SJSA1 (cell line): ENCODE measurements around the gene UBTF. TPM values are rescaled to one million over a fixed set of nuclear protein-coding genes. Genes with fewer than 3 reads are reported as not detected.
A peak's percentile ranks its signal among the peaks of the same experiment; 100 is the strongest.

Source experiments
- DNase-seq, 2 experiments: peaks; one replicate each; pipeline ENCODE4 v3.0.0-alpha.2; 2015 to 2020; ENCODE audit warnings: low spot score in 2 of 2, low read depth in 1 of 2
- H3K27ac ChIP-seq: fragments of 250-450 bp; sonication (Bioruptor Pico); 2 replicates; pipeline ENCODE4 v1.5.1; 2020; ENCODE audit warnings: mild to moderate bottlenecking, moderate library complexity
- H3K27me3 ChIP-seq: fragments of 250-450 bp; sonication (Bioruptor Pico); replicated peaks from 2 replicates; pipeline ENCODE4 v1.5.1; 2020; ENCODE audit warnings: mild to moderate bottlenecking, moderate library complexity
- H3K36me3 ChIP-seq: fragments of 250-450 bp; sonication (Bioruptor Pico); 2 replicates; pipeline ENCODE4 v1.5.1; 2020; ENCODE audit warnings: mild to moderate bottlenecking
- H3K4me1 ChIP-seq: fragments of 250-450 bp; sonication (Bioruptor Pico); replicated peaks from 2 replicates; pipeline ENCODE4 v1.6.1; 2021; ENCODE audit warnings: mild to moderate bottlenecking
- H3K4me3 ChIP-seq: fragments of 250-450 bp; sonication (Bioruptor Pico); 2 replicates; pipeline ENCODE4 v1.5.1; 2020; ENCODE audit warnings: mild to moderate bottlenecking
- H3K9me3 ChIP-seq: fragments of 250-450 bp; sonication (Bioruptor Pico); replicated peaks from 2 replicates; pipeline ENCODE4 v1.5.1; 2020; ENCODE audit warnings: mild to moderate bottlenecking
- total RNA-seq: library from RNA; depleted of rRNA; stranded (reverse); fragments of >200 nt; shearing (Covaris generic); gene quantifications from 2 replicates; pipeline ENCODE4 v1.2.3, GENCODE V29; 2014

UBTF gene
- total RNA-seq, 1 experiment from 2014 or later, result 80.0 TPM

- Histone ChIP-seq H3K9me3 (no peaks in the 10 kb centered on the region), H3K27ac (no peak overlapping the region), H3K4me3 (no peak overlapping the region), H3K27me3 (peaks cover 13% of the 10 kb centered on the region), H3K4me1 (no peaks in the 10 kb centered on the region), H3K36me3 (no peaks in the 10 kb centered on the region)
- no peak for DNase-seq
Measured at GRCh38 chr17:44230140-44230539, 10.7 kb upstream of the UBTF start.

DNA sequence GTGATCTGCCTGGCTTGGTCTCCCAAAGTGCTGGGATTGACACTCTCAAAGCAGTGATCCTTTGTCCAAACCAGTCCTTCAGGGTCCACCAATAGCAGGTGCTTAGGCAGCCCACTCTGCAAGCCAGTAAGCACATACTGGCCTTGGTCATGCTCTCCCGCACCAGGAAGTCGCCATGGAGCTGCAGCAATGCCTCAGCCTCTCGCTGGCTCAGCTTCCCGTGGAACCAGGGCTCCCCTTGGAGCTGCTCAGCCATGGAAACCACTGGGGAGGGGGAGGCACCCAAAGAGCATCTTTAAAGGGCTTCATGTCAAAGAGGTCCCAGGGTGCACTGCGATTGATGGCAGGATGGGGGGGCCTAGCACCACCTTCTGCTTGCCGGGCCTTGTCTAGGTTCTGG lies 9.6 kb upstream of the UBTF start:
- no peak overlapping the region for H3K4me3 ChIP-seq
- no peaks in the 10 kb centered on the region for H3K36me3 ChIP-seq
- no peak for DNase-seq
- H3K4me1 ChIP-seq, result no peaks in the 10 kb centered on the region
- peaks cover 13% of the 10 kb centered on the region for H3K27me3 ChIP-seq
- H3K27ac ChIP-seq, result no peak overlapping the region
- no peaks in the 10 kb centered on the region for H3K9me3 ChIP-seq

GRCh38 chr17:44223541-44224071 lies 4.1 kb upstream of the UBTF start:
- Histone ChIP-seq H3K27me3 (no peaks in the 10 kb centered on the region), H3K9me3 (peaks cover 5% of the 10 kb centered on the region), H3K4me1 (peaks cover 15% of the 10 kb centered on the region), H3K4me3 (no peak overlapping the region), H3K36me3 (peaks cover 11% of the 10 kb centered on the region), H3K27ac (no peak overlapping the region)
- DNase-seq, result no peak

GRCh38 chr17:44222112-44222869 lies 2.8 kb upstream of the UBTF start:
- Histone ChIP-seq H3K4me3 (peak overlapping the region; percentile 100), H3K27ac (peak overlapping the region; percentile 11; the same call in 1 of the 2 replicates), H3K9me3 (peaks cover 5% of the 10 kb centered on the region), H3K27me3 (no peaks in the 10 kb centered on the region), H3K36me3 (peaks cover 20% of the 10 kb centered on the region), H3K4me1 (peaks cover 24% of the 10 kb centered on the region)
- peak; percentile 85 for DNase-seq

DNA sequence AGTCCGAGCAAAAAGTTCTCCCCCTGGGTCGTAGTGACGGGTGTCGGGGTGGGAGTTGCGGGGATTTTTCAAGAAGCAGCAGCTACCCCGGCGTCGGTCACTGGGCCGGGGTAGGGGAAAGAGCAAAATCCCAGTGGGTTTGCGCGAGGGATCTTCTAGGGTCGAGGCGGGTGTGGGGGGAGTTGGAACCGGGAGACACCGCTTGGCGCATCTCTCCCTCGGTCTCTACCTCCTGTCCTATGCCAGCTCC lies 2.3 kb upstream of the UBTF start:
- Histone ChIP-seq H3K27me3 (no peaks in the 10 kb centered on the region), H3K27ac (0 out of 2 replicates have a peak overlapping the region, but pooled peaks have one; percentile 11), H3K9me3 (peaks cover 5% of the 10 kb centered on the region), H3K4me1 (peaks cover 24% of the 10 kb centered on the region), H3K4me3 (peak overlapping the region; percentile 100), H3K36me3 (peaks cover 25% of the 10 kb centered on the region)
- no peak for DNase-seq

DNA sequence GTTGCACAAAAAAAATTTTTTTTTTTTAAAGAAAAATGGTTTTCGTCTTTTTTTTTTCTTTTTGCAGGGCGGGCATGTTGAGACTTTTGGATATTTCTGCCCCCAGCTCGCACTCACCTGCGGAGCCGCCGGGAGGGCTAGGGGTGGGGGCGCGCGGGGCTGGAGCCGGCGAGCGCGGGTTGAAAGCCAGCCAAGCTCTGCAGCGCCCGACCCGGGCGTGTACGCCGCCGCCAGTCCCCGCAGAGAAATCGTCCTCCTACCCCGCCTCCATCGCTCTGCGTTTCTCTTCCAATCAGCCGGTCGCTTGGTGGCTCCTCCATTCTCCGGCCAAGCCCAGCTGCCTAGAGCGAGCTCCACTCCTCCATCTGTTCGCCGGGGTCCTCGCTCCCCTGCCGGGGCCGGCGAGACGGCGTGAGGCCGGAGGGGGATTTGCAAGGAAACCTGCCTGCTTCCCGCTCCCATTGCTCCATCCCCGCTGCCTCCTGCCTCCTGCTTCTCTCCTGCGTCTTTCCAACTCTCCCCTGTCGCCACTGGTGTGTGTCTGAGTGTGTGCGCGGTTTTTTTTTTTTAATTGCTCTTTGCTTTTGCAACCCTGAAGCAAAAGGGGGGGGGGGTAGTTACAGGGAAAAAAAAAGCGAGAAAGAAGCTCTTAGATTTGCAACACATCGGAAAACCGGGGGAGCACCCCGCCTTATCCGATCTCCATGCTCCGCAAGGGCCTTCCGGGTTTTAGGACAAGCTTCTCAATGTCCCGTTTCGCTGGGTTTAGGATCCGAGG lies 1.8 kb upstream of the UBTF start:
- Histone ChIP-seq H3K27ac (0 out of 2 replicates have a peak overlapping the region, but pooled peaks have one; percentile 11), H3K36me3 (peaks cover 30% of the 10 kb centered on the region), H3K9me3 (peaks cover 5% of the 10 kb centered on the region), H3K4me1 (peaks cover 24% of the 10 kb centered on the region), H3K4me3 (peak overlapping the region; percentile 100), H3K27me3 (no peaks in the 10 kb centered on the region)
- peak; percentile 78 to 82 for DNase-seq

GRCh38 chr17:44220213-44221083 lies 973 bp upstream of the UBTF start:
- Histone ChIP-seq H3K4me1 (peaks cover 24% of the 10 kb centered on the region), H3K9me3 (peaks cover 5% of the 10 kb centered on the region), H3K36me3 (peaks cover 39% of the 10 kb centered on the region), H3K4me3 (peak overlapping the region; percentile 100), H3K27me3 (no peaks in the 10 kb centered on the region), H3K27ac (peak overlapping the region; percentile 67)
- DNase-seq, result peak in 1 of 2 experiments; percentile 76

DNA sequence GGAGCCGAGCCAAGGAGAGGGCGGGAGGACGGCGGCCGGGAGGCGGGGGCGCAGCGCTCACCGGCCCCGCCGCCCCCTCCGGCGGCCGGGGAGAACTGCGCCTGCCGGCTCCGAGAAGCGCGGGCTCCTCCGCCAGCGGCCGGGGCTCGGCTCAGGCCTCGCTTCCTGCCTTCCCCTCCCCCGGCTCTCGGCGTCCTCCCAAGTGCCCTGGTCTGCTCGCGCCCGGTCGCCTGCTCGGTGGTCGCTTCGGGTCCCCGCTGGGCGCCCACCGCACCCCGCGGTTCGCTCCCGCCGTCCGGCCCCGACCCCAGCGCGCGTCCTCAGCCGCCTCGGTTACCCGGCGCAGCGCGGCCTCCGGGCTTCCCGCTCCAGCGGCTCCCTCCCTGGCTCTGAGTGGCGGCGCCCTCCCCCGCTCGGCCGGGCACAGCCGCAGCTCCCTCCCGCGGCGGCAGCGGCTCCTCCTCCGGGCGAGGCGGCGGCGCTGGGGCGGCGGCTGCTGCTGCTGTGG lies 313 bp downstream of the UBTF start:
- Histone ChIP-seq H3K27me3 (no peaks in the 10 kb centered on the region), H3K36me3 (peaks cover 52% of the 10 kb centered on the region), H3K4me1 (peaks cover 24% of the 10 kb centered on the region), H3K9me3 (peaks cover 5% of the 10 kb centered on the region), H3K4me3 (peak overlapping the region; percentile 100), H3K27ac (peak overlapping the region; percentile 95)
- DNase-seq, result peak; percentile 78 to 81

- peak overlapping the region; percentile 95 for H3K27ac ChIP-seq
- peaks cover 24% of the 10 kb centered on the region for H3K4me1 ChIP-seq
Measured at GRCh38 chr17:44218344-44219107, 949 bp downstream of the UBTF start.

GRCh38 chr17:44217738-44218343 lies 1.6 kb downstream of the UBTF start:
- Histone ChIP-seq H3K9me3 (peaks cover 5% of the 10 kb centered on the region), H3K4me3 (peak overlapping the region; percentile 100), H3K27ac (peak overlapping the region; percentile 32), H3K4me1 (peaks cover 22% of the 10 kb centered on the region), H3K27me3 (no peaks in the 10 kb centered on the region), H3K36me3 (peaks cover 65% of the 10 kb centered on the region)
- DNase-seq, result no peak

More at GRCh38 chr17:44218344-44219107, 949 bp downstream of the UBTF start:
- no peaks in the 10 kb centered on the region for H3K27me3 ChIP-seq
- peak; percentile 92 to 99 for DNase-seq
- peaks cover 5% of the 10 kb centered on the region for H3K9me3 ChIP-seq
- peaks cover 58% of the 10 kb centered on the region for H3K36me3 ChIP-seq
- peak overlapping the region; percentile 100 for H3K4me3 ChIP-seq

DNA sequence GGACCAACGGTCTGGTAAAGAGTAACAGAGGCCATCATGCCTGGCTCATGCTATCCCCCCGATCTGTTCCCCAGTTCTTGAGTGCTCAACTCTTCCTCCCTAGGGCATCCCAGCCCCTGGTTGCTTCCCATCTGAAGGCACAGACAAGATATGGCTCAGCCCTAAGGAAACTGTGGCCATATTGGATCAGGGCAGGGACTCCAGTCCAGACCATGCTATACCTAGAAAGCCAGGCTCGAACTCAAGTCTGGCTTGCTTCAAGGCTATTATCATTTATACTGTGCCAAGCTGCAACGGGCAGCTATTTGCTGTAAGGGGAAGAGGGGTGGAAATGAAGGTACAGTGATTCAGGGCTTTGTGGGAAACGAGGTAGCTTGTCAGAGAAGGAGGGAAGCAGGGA lies 2.8 kb downstream of the UBTF start:
- Histone ChIP-seq H3K27me3 (no peaks in the 10 kb centered on the region), H3K36me3 (peaks cover 70% of the 10 kb centered on the region), H3K27ac (no peak overlapping the region), H3K4me3 (no peak overlapping the region), H3K9me3 (peaks cover 5% of the 10 kb centered on the region), H3K4me1 (peaks cover 14% of the 10 kb centered on the region)
- no peak for DNase-seq

- no peak for DNase-seq
- no peak overlapping the region for H3K4me3 ChIP-seq
- no peak overlapping the region for H3K27ac ChIP-seq
- peaks cover 14% of the 10 kb centered on the region for H3K4me1 ChIP-seq
- no peaks in the 10 kb centered on the region for H3K27me3 ChIP-seq
- H3K9me3 ChIP-seq, result peaks cover 5% of the 10 kb centered on the region
- peaks cover 75% of the 10 kb centered on the region for H3K36me3 ChIP-seq
Measured at GRCh38 chr17:44216173-44216572, 3.3 kb downstream of the UBTF start.
